ENCODE measurements around the gene CDKAL1. TPM values are rescaled to one million over a fixed set of nuclear protein-coding genes. Genes with fewer than 3 reads are reported as not detected.

Gene CDKAL1
- total RNA-seq, 1 experiment from 2014 or later: 16.1 TPM

GRCh38 chr6:20853828-20854227 is 319.6 kb downstream of the CDKAL1 start:
- no peak overlapping the region for H3K4me3 ChIP-seq
- no peaks in the 10 kb centered on the region for H3K27me3 ChIP-seq (ENCODE audit: insufficient read depth, low read depth)
- H3K36me3 ChIP-seq (ENCODE audit: low read depth): no peaks in the 10 kb centered on the region
- no TSS peak for BruUV-seq (replicated peaks)
- H3K79me2 ChIP-seq (ENCODE audit: low read depth): no peaks in the 10 kb centered on the region
- intact Hi-C loops (cut with micrococcal nuclease; ENCODE audit: unreplicated experiment): no loop called here
- H3K9me3 ChIP-seq (ENCODE audit: insufficient read depth, low read depth): no peaks in the 10 kb centered on the region
- no peak for TF ChIP-seq CTCF (conservative IDR thresholded peaks at IDR 0.05)
- TF ChIP-seq EZH2 (IDR thresholded peaks at IDR 0.05; ENCODE audit: low read depth): no peak
- H4K20me1 ChIP-seq (ENCODE audit: insufficient read depth): no peaks in the 10 kb centered on the region
- no peaks in the 10 kb centered on the region for H3F3A ChIP-seq (ENCODE audit: insufficient read depth, low read depth)
- ChIA-PET POLR2A (ENCODE audit: unreplicated experiment) (no interaction called here), CTCF (no interaction called here)
- no peak for DNase-seq
- no peak overlapping the region for H3K27ac ChIP-seq
- no peaks in the 10 kb centered on the region for H3K4me1 ChIP-seq (replicated peaks; ENCODE audit: insufficient read depth)
- H2AFZ ChIP-seq: no peak overlapping the region
- H3K9me2 ChIP-seq (ENCODE audit: insufficient read depth): peaks cover 4% of the 10 kb centered on the region; the same call in 1 of the 2 replicates
- H3K4me2 ChIP-seq: no peak overlapping the region

GRCh38 chr6:20856681-20857288 is 322.5 kb downstream of the CDKAL1 start:
- no peaks in the 10 kb centered on the region for H3K79me2 ChIP-seq (ENCODE audit: low read depth)

GRCh38 chr6:20861481-20861880 is 327.2 kb downstream of the CDKAL1 start:
- POLR2A ChIA-PET (ENCODE audit: unreplicated experiment): no interaction called here
- intact Hi-C loops (cut with micrococcal nuclease; ENCODE audit: unreplicated experiment): no loop called here
- DNase-seq: no peak
- Histone ChIP-seq H3K36me3 (ENCODE audit: low read depth) (no peaks in the 10 kb centered on the region), H3K4me1 (replicated peaks; ENCODE audit: insufficient read depth) (no peaks in the 10 kb centered on the region), H4K20me1 (ENCODE audit: insufficient read depth) (no peaks in the 10 kb centered on the region), H3K9me3 (ENCODE audit: insufficient read depth, low read depth) (no peaks in the 10 kb centered on the region), H3K4me3 (no peak overlapping the region), H3K9me2 (ENCODE audit: insufficient read depth) (no peaks in the 10 kb centered on the region), H3K79me2 (ENCODE audit: low read depth) (no peaks in the 10 kb centered on the region), H3K27me3 (ENCODE audit: insufficient read depth, low read depth) (no peaks in the 10 kb centered on the region), H3K4me2 (no peak overlapping the region), H3K27ac (no peak overlapping the region), H2AFZ (no peak overlapping the region), H3F3A (ENCODE audit: insufficient read depth, low read depth) (no peaks in the 10 kb centered on the region)
- TF ChIP-seq EZH2 (IDR thresholded peaks at IDR 0.05; ENCODE audit: low read depth) (no peak), CTCF (conservative IDR thresholded peaks at IDR 0.05) (no peak)
- BruUV-seq (replicated peaks): no TSS peak
- CTCF ChIA-PET: no interaction called here

More at GRCh38 chr6:20856681-20857288, 322.5 kb downstream of the CDKAL1 start:
- Histone ChIP-seq H2AFZ (no peak overlapping the region), H3K9me2 (ENCODE audit: insufficient read depth) (peaks cover 4% of the 10 kb centered on the region; the same call in 1 of the 2 replicates), H3K4me3 (no peak overlapping the region), H3K27me3 (ENCODE audit: insufficient read depth, low read depth) (no peaks in the 10 kb centered on the region), H3K4me1 (replicated peaks; ENCODE audit: insufficient read depth) (no peaks in the 10 kb centered on the region), H3K4me2 (no peak overlapping the region), H3K36me3 (ENCODE audit: low read depth) (no peaks in the 10 kb centered on the region), H4K20me1 (ENCODE audit: insufficient read depth) (no peaks in the 10 kb centered on the region), H3K27ac (no peak overlapping the region), H3F3A (ENCODE audit: insufficient read depth, low read depth) (no peaks in the 10 kb centered on the region), H3K9me3 (ENCODE audit: insufficient read depth, low read depth) (no peaks in the 10 kb centered on the region)
- DNase-seq: no peak
- TF ChIP-seq CTCF (conservative IDR thresholded peaks at IDR 0.05): no peak
- no peak for TF ChIP-seq EZH2 (IDR thresholded peaks at IDR 0.05; ENCODE audit: low read depth)
- ChIA-PET POLR2A (ENCODE audit: unreplicated experiment) (no interaction called here), CTCF (no interaction called here)
- intact Hi-C loops (cut with micrococcal nuclease; ENCODE audit: unreplicated experiment): no loop called here
- no TSS peak for BruUV-seq (replicated peaks)
